ENCODE measurements around the gene CLPSL1. TPM values are rescaled to one million over a fixed set of nuclear protein-coding genes. Genes with fewer than 3 reads are reported as not detected.
A peak's percentile ranks its signal among the peaks of the same experiment; 100 is the strongest.
"Not testable (repeated sequence)": the region's sequence is repeated elsewhere in the genome, so short reads cannot be mapped to it uniquely, and the experiment has no call there.

Gene CLPSL1, protein sequence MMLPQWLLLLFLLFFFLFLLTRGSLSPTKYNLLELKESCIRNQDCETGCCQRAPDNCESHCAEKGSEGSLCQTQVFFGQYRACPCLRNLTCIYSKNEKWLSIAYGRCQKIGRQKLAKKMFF
- not detected for polyA plus RNA-seq (ENCODE audit: insufficient read length)

DNA sequence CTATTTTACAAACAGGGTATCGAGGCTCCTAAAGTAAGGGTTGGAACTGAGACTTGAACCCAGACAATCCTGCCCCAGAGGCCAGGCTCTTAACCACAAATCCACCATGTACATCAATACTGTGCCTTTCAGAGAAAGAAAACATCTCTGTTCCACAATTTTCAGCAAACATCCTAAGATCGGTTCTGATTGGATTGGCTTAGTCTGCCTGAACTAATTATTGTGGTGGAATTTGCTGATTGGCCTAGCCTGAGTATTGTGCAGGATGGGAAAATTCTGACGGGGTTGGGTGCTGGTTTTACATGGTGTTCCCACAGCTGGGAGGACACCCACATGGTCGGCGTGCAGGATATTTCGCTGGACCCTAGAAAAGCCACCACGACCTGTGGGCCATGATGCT, at the start of gene CLPSL1:
Gene CLPSL1 (plus strand): TSS at position 301 of the 400 bp plus-strand sequence. CDS start 92 bp downstream, at position 393.
- no peak for DNase-seq

DNA sequence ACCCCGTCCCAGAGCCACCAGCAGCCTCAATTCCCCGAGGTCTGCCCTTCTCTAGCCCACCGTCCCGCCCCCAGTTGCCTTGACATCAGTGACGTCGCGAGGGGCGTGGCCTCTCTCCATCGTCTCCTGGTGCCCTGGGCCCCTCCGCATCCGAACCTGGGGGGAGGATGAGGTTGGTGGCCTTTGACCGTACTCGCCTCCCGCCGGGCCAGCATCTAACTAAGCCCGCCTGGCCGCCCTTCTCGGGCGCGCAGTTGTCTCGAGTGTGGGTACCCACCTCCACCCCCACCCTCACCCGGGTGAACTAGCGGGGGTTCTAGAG, 49.4 kb upstream of the CLPSL1 start:
- DNase-seq = peak; percentile 92

DNA sequence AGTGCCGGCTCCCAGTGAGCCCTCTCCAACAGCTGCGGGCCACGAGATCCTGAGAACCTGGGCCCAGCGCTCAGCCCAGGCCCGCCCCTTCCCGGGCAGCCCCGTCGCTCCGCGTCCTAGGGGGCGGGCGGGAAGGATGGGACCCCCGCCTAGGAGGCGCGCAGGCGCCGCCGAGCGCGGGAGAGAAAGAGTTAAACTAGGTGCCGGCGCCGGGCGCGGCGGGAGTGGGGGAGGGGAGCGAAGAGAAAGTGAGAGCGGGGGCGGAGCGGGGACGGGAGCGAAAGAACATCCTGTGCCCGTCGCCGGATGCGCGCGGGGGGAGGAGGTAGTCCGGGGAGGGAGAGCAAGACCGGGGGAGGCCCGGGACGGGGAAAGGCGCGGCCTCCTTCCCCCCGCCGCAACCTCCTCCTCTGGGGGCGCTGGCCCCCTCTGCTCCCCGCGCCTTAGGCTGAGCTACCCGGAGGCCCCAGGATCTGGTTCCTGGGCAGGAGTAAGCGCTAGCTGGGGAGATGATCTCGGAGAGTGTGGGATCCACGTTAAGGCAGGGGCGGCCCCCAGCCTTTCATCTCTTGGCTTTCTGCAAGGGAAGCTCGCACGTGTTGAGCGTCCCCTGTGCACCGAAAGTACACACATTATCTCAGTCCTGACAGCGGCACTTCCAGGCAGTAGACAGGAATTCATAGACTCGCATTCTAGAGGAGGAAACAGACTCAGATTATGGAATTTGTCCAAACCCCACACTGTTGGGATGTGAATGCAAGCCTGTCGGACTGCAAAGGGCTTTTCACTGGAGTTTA, 48.9 kb upstream of the CLPSL1 start:
- peak; percentile 92 for DNase-seq

DNA sequence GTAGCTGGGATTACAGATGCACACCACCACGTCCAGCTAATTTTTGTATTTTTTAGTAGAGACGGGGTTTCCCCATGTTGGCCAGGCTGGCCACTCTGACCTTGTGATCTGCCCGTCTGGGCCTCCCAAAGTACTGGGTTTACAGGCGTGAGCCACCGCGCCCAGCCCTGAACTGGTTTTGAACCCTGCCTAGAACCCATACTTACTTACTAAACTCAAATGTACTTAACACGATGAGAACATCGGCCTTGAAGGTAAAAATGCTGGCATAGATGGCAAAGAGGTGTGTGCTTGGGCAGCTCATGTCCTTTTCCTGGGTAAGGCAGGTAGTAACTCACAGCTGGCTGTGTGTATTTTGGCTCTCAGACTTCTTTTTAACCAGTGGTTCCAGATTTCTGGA, 47.2 kb upstream of the CLPSL1 start:
- DNase-seq = no peak

DNA sequence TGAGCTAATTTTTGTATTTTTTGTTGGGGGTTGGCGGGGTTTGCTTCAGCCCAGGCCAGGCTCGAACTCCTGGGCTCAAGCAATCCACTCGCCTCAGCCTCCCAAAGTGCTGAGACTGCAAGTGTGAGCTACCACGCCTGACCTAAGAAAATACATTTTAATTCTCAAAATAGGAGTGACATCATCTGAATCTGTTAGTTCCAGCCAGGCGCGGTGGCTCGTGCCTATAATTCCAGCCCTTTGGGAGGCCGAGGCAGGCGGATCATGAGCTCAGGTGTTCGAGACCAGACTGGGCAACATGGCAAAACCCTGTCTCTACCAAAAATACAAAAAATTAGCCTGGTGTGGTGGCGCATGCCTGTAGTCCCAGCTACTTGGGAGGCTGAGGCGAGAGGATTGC, 46.5 kb upstream of the CLPSL1 start:
- not testable (repeated sequence) for DNase-seq

DNA sequence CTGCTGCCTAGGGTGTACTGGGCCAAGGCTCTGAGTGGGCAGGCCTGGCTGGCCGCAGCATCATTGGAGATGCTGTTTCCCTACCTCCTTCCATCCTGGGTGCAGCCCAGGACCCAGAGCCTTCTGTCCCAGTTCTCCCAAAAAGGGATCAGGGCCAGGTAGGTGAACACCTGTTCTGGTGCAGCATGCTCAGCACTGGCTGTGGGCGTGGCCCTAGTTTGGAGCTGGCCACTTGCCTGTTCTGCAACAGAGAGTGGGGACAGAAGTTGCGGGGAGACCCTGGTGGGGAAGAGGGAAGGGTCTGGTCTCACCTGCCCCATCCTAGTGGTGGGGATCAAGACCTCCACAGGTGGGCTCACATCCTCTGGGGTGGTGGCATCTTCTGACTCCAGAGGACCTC, 45.4 kb upstream of the CLPSL1 start:
- no peak for DNase-seq

DNA sequence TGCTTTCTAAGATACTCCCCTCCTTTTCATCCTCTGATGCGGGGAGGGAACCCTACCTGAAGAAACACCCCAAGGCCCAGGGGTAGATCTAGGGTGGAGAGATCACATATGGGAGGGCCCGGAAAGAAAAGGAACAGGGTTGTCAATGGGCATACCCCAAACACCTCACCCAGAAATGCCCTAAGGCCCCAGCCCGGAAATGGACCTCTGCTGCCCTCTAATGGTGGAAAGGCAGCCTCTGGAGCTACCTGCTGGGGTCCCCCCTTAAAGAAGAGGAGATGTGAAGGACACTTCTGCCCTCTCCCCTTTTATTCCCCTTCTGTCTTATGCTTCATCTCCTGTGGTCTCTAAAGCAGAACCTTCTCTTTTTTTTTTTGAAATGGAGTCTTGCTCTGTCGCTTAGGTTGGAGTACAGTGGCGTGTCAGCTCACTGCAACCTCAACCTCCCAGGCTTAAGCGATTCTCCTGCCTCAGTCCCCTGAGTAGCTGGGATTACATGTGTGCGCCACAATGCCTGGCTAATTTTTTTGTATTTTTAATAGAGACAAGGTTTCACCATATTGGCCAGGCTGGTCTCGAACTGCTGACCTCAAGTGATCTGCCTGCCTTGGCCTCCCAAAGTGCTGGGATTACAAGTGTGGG, 44.4 kb upstream of the CLPSL1 start:
- DNase-seq = peak; percentile 66

DNA sequence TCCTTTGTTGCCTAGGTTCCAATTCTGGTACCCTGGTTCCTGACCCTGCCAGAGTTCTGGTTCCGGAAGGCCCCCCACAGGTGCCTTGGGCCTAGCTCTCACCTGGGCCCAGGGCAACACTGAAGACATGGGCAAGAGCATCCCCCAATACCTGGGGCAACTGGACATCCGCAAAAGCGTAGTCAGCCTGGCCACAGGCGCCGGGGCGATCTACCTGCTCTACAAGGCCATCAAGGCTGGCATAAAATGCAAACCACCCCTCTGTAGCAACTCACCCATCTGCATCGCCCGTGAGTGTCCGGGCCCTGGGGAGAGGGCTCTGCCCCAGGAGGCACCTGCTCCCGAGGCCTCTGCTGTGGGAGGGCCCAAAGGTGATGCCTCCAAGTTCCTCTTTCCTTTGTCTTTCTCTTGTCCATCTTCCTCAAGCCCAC, 43.8 kb upstream of the CLPSL1 start, which contains the start of gene ARMC12:
Gene ARMC12 (plus strand): TSS at position 51 of the 431 bp plus-strand sequence. CDS start 77 bp downstream, at position 128.
- DNase-seq = no peak

DNA sequence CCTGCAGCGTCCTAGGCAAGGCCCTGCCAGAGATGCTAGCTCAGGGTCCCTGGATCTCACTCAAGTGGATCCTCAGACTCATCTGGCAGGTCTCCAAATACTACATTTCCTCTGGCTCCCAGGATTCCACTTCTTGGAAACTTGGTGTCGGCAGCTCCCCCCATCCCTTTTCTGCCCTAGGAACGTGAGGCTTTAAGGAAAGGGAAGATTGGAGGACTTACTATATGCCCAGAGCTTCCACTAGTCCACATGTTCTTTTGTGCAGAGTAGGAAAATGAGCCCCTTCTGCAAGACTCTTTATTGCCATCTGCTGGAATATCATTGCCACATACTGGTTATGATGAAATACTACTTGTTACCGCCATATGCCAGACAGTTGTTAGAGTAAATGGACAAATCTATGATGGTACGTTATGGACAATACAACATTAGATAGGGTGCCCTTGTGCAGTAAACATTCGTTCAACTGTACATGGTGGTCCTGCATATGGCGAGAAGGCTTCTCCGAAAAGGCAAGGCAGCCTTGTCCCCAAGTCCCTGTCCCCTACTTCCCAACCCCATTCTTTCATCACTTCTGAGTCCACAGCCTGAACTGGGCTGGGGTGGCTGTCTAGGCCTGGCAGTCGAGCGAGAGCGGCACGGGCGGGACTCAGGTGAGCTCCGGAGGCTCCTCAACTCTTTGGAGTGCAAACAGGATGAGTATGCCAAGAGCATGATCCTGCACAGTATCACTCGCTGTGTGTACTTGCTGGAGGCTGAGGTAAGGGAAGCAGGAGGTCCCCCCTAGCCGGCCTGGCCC, 43.2 kb upstream of the CLPSL1 start:
- DNase-seq = peak; percentile 76

DNA sequence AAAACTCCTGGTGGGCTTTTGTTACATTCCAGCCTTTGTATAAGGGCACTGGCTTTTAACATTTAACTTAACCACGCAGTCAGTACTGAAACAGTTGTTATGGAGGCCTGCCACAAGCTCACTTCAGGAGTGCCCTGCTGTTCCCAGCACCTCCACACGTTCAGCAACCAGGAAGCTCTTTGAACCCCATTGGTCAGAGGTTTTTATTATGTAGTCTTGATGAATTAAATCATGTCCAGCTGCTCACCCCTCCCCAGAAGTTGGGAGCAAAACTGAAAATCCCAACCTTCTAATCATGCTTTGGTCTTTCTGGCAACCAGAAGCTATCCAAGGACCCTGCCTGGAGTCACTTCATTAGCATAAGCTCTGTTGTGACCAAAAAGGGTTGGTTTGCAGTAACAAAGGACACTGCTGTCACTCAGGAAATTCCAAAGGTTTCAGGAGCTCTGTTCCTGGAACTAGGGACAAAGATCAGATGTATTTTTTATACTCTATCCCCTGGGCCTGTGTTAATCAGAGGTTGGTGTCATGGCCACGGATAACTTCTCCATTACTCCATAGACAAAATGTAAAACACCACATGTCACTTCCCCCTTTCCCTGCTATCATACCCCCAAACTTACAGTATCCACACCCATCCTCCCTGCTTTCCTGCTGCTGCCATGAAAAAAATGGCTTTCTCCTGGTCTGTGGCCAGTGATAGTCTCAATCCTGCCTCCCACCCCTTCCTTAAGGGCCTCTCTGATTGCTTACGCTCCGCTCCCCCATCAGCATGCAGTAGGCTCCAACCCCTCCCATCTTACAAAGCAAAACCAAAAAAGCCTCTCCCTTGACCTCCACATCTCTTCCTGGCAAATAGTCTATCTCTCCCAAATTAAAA, 40.9 kb upstream of the CLPSL1 start:
- DNase-seq = no peak

DNA sequence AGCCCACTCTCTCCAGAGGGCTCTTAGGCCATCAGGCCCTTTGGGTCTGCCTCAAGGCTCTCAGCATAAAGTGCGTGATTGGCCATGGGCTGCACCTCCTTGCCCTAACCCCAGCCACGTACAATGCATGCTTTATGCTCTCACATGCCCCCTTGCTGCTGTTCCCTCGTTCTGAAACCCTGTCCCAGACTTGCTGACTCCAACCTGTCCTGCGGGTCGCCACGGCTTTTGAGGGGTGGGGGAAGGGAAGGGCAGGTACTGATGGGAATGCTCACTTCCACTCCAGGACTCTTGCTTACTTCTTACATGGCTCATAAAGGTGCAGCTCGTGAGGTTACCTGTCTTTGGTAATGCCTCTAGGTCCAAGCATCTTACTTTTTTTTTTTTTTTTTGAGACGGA, 38.0 kb upstream of the CLPSL1 start:
- DNase-seq = no peak

DNA sequence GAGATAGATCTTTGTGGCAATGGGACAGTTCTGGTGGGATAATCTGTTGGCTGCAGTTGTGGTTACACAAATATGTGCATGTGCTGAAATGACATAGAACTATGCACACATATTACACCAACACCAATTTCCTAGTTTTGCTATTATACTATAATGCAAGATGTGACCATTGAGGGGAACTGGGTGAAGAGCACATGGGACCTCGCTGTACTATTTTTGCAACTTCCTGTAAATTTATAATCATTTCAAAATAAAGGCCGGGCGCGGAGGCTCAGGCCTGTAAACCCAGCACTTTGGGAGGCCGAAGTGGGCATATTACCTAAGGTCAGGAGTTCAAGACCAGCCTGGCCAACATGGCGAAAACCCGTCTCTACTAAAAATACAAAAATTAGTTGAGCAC, 35.3 kb upstream of the CLPSL1 start:
- no peak for DNase-seq

DNA sequence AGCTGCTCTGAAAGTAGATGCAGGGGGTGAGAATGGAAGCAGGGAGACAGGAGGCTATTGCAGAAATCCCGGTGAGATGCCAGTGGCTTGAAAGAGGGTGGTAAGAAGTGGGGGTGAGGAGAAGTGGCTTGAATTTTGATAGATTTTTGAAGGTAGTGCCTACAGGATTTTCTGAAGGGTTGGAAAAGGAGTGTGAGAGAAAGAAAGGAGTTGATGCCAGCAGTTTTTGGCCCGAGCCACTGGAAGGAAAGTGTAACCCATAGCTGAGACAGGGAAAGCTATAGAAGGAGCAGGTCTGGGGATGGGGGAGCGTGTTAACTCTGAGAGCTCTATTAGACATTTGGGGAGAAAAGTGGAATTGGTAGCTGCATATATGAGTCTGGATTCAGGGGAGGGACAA, 34.3 kb upstream of the CLPSL1 start:
- DNase-seq = no peak

DNA sequence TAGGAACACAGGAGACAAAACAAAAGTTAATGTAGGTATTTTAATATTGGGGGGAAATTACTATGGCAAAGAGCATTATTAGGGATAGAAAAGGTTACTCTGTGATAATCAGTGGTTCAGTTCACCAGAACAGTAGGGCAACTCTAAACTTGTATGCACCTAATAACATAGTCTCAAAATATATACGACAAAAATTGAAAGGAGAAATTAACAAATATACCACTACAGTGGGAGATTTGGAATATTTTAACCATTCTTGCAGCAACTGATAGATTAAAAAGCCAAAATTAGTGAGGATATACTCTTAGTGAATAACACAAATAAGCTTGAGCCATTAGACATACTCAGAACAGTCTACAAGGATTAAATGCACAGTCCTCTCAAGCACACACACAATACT, 32.9 kb upstream of the CLPSL1 start:
- no peak for DNase-seq

DNA sequence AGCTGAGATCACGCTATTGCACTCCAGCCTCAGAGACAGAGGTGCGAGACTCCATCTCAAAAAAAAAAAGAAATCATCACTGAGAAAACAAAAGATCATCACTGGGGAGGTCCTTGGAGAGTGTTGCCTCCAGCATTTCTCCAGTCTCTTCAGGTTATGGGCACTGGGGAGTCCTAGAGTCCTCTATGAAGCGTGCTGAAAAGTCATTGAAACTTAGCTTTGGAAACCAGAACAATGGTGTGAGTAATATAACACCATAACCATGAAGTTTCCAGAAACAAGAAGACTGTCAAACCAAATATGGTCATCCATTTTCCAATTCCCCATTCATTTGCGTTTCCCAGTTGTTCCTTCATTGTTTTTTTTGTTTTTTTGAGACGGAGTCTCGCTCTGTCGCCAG, 30.3 kb upstream of the CLPSL1 start:
- no peak for DNase-seq

DNA sequence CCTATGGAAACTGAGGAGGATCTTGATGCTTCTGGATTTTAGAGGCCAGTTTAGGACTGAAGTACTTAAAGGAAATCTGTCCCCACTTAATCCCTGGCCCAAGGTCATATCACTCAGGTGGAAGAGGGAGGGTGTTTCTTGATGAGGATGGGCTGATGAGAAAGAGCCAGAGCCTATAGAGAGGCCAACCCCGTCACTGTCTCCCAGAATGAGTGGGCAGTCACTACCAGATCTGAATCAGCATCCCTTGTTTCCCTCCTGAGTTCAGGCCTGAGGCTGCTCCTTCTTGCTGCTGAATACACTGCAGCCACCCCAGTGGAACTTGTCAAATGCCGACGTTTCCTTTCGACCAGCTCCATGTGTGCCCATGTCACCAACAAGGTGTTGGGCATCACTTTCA, 29.2 kb upstream of the CLPSL1 start:
- DNase-seq = no peak

DNA sequence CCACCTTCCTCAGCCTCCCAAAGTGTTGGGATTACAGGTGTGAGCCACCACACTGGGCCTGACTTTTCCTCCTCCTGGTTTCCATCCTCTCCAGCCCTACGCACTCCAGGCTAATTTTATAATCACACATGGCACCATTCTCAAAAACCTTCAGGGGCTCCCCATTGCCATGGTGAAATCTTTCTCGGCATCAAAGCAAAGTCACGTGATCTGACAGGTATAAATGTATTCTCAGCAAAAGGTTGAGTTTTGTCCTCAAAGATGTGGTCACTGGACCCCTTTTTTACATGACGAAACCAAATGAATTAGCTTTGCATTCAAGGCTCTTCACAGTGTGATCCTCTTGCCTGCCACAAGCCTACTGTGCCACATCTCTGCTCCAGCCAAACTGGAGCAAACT, 28.5 kb upstream of the CLPSL1 start:
- DNase-seq = no peak

DNA sequence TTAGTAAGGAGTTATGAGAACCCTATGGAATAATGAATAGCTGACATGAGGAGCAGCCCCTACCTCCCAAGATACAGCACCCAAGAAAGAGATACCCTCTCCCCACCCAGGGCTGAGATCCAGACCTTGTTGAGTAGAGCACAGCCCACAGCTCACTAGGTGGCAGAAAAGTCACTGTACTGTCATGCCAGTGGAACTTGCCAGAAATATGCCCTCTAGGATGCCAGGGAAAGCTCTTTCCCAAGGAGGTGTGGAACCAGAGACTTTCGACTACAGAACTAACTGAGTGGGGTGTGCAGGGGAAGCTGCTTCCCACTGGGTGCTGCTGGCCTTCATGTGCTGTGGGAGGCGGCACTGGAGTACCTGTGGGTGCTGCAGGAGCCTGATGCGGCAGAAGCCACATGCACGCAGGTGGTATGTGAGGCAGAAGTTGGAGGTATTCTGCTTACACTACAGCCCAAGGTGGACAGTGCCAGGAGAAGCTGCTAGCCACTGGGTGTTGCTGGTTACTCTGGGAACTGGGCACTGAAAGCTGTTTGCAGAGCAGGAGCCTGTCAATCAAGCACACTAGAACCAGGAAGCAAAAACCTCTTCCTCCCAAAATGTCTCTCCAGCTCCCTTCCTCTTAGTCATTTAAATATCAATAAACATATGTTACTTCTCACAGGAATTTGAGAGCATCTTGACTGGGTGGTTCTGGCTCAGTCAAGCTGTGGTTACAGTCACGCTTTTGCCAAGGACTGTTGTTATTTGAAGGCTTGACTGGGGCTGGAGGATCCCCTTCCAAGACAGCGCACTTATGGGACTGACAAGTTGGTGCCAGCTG, 26.2 kb upstream of the CLPSL1 start:
- no peak for DNase-seq

DNA sequence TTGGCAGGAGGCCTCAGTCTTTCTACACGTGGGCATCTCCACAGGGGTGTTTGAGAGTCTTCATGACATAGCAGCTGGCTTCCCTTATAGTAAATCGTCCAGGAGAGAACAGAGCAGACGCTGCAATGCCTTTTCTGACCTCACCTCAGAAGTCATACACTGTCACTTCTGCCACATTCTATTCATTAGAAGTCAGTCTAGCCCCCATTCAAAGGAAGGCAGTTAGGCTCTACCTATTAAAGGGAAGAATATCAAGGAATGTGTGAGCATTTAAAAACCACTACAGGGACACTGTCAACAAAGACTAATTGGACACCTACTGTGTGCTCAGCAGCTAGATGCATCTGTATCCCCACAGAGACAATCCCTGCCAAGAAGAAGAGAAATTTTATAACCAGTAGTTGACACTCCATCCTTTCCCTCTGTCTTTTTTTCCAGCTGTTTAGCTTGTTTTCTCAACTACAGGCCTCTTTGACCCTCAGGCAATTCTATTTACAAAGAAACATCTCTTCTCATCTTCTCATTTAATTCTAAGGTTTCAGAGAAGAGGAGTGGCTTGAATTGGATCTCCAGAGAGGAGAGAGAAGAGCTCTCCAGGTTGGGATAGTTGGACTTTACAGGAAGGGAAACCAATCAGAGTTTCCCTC, 25.4 kb upstream of the CLPSL1 start:
- DNase-seq = no peak

DNA sequence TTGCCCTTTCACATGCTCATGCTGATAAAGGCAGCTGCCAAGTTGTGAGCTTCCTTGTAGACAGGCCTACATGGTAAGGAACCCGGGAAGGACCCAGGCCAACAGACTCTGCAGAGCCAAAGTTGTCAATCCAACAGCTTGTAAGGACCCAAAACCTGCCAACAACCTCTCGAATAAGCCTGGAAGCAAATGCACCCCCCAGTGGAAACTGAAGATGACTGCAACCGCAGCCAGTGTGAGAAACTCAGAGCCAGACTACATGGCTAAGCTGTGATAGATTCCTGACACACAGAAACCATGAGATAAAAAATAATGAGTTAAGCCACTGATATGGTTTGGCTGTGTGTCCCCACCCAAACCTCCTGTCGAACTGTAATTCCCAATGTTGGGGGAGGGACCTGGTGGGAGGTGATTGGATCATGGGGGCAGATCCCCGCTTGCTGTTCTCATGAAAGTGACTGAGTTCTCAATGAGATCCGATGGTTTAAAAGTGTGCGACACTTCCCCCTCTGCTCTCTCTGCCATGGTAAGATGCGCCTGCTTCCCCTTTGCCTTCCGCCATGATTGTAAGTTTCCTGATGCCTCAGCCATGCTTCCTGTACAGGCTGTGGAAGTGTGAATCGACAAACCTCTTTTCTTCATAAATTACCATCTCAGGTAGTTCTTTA, 23.2 kb upstream of the CLPSL1 start:
- DNase-seq = no peak

Measured in hindlimb muscle (tissue), 1 donor.